DND-41 (cell line): ENCODE results near the gene PPARA.

Experiments used
- ATAC-seq: fragments of 200-7000 bp; cut with Tn5 transposase; 3 replicates; pipeline ENCODE4 v1.9.1; 2021; ENCODE audit warnings: low read depth; ENCODE audit not compliant: insufficient read depth
- DNase-seq: peaks from one replicate; pipeline ENCODE4 v3.0.0-alpha.2; 2020
- H2AFZ ChIP-seq: 2 replicates; pipeline ENCODE4 v1.6.0; 2012; ENCODE audit warnings: low read depth, low read length
- H3K27ac ChIP-seq: 2 replicates; pipeline ENCODE4 v1.5.1; 2012; ENCODE audit warnings: low read length, inconsistent platforms
- H3K27me3 ChIP-seq: fragments of 200-600 bp; sonication (generic); 2 replicates; pipeline ENCODE4 v1.6.0; 2012; ENCODE audit warnings: low read length, mild to moderate bottlenecking, inconsistent platforms; ENCODE audit not compliant: insufficient read depth, poor library complexity
- H3K36me3 ChIP-seq: 2 replicates; pipeline ENCODE4 v1.5.1; 2012; ENCODE audit warnings: low read length, inconsistent platforms; ENCODE audit not compliant: insufficient read depth
- H3K4me1 ChIP-seq: 2 replicates; pipeline ENCODE4 v1.5.1; 2012; ENCODE audit warnings: mild to moderate bottlenecking, low read length; ENCODE audit not compliant: insufficient read depth
- H3K4me2 ChIP-seq: 2 replicates; pipeline ENCODE4 v1.6.0; 2012; ENCODE audit warnings: mild to moderate bottlenecking, moderate library complexity, low read length, inconsistent platforms; ENCODE audit not compliant: insufficient read depth
- H3K4me3 ChIP-seq, 2 experiments: fragments of 200-600 bp in 1 of 2; shearing (Covaris generic) in 1 of 2; 2 replicates each; pipeline ENCODE4 v1.5.1; 2012 to 2016; ENCODE audit warnings: inconsistent platforms in 2 of 2, low read length in 2 of 2, mild to moderate bottlenecking in 2 of 2, low read depth in 1 of 2, moderate library complexity in 1 of 2
- H3K79me2 ChIP-seq: 2 replicates; pipeline ENCODE4 v1.6.0; 2012; ENCODE audit warnings: low read length, inconsistent platforms; ENCODE audit not compliant: insufficient read depth
- H3K9ac ChIP-seq: 2 replicates; pipeline ENCODE4 v1.6.0; 2012; ENCODE audit warnings: low read depth, mild to moderate bottlenecking, inconsistent platforms, low read length, moderate library complexity
- H3K9me3 ChIP-seq: 2 replicates; pipeline ENCODE4 v1.5.1; 2012; ENCODE audit warnings: low read length, moderate library complexity, mild to moderate bottlenecking, inconsistent platforms; ENCODE audit not compliant: insufficient read depth, severe bottlenecking
- H4K20me1 ChIP-seq: 2 replicates; pipeline ENCODE4 v1.6.0; 2012; ENCODE audit warnings: low read length; ENCODE audit not compliant: insufficient read depth
- EZH2 ChIP-seq: IDR thresholded peaks from 3 replicates; pipeline ENCODE4 v1.6.1; 2012; ENCODE audit warnings: borderline replicate concordance, low read depth, mild to moderate bottlenecking, moderate library complexity, low read length, inconsistent platforms; ENCODE audit not compliant: severe bottlenecking
- TF ChIP-seq, protein P1 (sequence below): IDR thresholded peaks from 2 replicates; pipeline ENCODE4 v1.5.1; 2012; ENCODE audit warnings: borderline replicate concordance, low read length, moderate library complexity, mild to moderate bottlenecking; ENCODE audit not compliant: poor library complexity, severe bottlenecking; ENCODE audit errors: extremely low read depth

Gene PPARA

DNA sequence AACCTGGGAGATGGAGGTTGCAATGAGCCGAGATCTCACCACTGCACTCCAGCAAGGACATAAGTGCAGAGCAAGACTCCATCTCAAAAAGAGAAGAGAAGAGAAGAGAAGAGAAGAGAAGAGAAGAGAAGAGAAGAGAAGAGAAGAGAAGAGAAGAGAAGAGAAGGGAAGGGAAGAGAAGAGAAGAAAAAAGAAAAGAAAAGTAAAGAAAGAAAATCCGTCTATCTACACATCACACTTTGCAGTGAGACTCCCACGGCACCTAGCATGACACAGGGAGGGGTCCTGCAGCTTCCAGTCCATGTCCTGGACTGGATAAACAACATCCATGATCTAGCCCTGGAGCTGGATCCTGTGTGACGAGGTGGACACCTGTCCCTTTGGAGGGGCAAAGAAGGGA lies 4.0 kb upstream of the PPARA start:
- peaks cover 4% of the 10 kb centered on the region; the same call in 1 of the 2 replicates for H4K20me1 ChIP-seq
- H3K9ac ChIP-seq = no peak overlapping the region
- no peaks in the 10 kb centered on the region for H3K9me3 ChIP-seq
- no peak overlapping the region for H2AFZ ChIP-seq
- no peak for DNase-seq
- no peak for ATAC-seq
- H3K4me2 ChIP-seq = no peak overlapping the region
- TF ChIP-seq, protein P1, sequence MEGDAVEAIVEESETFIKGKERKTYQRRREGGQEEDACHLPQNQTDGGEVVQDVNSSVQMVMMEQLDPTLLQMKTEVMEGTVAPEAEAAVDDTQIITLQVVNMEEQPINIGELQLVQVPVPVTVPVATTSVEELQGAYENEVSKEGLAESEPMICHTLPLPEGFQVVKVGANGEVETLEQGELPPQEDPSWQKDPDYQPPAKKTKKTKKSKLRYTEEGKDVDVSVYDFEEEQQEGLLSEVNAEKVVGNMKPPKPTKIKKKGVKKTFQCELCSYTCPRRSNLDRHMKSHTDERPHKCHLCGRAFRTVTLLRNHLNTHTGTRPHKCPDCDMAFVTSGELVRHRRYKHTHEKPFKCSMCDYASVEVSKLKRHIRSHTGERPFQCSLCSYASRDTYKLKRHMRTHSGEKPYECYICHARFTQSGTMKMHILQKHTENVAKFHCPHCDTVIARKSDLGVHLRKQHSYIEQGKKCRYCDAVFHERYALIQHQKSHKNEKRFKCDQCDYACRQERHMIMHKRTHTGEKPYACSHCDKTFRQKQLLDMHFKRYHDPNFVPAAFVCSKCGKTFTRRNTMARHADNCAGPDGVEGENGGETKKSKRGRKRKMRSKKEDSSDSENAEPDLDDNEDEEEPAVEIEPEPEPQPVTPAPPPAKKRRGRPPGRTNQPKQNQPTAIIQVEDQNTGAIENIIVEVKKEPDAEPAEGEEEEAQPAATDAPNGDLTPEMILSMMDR = no peak
- TF ChIP-seq EZH2 = no peak
- H3K27me3 ChIP-seq = peaks cover 17% of the 10 kb centered on the region
- H3K4me3 ChIP-seq = no peak overlapping the region
- H3K36me3 ChIP-seq = peaks cover 6% of the 10 kb centered on the region; the same call in 1 of the 2 replicates
- peaks cover 14% of the 10 kb centered on the region for H3K4me1 ChIP-seq
- H3K79me2 ChIP-seq = peaks cover 7% of the 10 kb centered on the region
- no peak overlapping the region for H3K27ac ChIP-seq

- Histone ChIP-seq H3K4me3 (no peak overlapping the region), H3K4me1 (peaks cover 21% of the 10 kb centered on the region), H2AFZ (no peak overlapping the region), H3K36me3 (peaks cover 7% of the 10 kb centered on the region; the same call in 1 of the 2 replicates), H3K4me2 (no peak overlapping the region), H3K27me3 (peaks cover 17% of the 10 kb centered on the region), H4K20me1 (peaks cover 9% of the 10 kb centered on the region), H3K9ac (no peak overlapping the region), H3K79me2 (peaks cover 14% of the 10 kb centered on the region), H3K9me3 (no peaks in the 10 kb centered on the region), H3K27ac (no peak overlapping the region)
- no peak for ATAC-seq
- DNase-seq = no peak
- TF ChIP-seq, protein P1 = no peak
- no peak for TF ChIP-seq EZH2
Observed at GRCh38 chr22:46147061-46147460, 3.3 kb upstream of the PPARA start.

DNA sequence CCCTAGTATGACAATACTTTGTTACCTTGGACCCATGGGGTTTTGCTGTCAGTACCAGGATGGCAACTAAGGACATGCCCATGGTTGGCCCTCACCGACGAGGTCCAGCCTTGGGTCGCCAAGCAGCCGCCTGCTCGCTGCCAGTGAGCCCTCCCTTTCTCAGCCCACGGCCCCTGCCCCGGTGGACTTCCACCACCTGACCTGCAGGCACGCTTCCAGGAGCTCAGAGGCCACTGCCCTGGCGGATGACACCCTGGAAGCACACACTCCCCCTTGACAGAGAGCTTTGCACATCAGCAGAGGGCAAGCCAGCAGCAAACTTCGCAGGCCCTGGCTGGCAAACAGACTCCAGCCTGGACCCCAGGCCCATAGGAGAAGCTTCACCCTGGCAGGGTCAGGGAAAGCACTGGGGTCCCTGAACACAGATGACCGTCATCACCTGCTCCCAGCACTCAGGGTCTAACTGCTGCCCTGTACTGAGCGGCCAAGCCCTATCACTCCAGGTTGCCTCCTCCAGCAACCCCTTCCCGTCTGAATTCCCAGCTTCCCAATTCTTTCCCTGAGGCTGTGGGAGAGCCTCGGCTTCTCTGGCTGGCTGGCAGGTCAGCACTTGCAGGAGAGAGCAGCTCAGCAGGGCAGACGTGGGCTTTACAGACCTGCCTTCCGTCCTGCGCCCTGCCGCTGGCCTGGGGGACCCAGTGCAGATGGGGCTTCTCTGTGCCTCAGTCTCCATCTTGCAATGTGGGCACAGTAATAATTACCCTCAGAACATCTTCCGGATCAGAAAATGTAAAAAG lies 2.7 kb upstream of the PPARA start:
- no peak for DNase-seq
- Histone ChIP-seq H3K36me3 (peaks cover 11% of the 10 kb centered on the region), H3K9ac (no peak overlapping the region), H3K27ac (no peak overlapping the region), H3K27me3 (peaks cover 17% of the 10 kb centered on the region), H3K79me2 (peaks cover 20% of the 10 kb centered on the region), H3K4me2 (no peak overlapping the region), H3K9me3 (no peaks in the 10 kb centered on the region), H3K4me1 (peaks cover 28% of the 10 kb centered on the region), H4K20me1 (peaks cover 11% of the 10 kb centered on the region), H2AFZ (no peak overlapping the region), H3K4me3 (no peak overlapping the region)
- TF ChIP-seq, protein P1 = no peak
- no peak for TF ChIP-seq EZH2
- no peak for ATAC-seq
